GM18499 (cell line): Measurements from ENCODE around the gene RORC.

Source experiments
- ATAC-seq: cut with Tn5 transposase; IDR thresholded peaks from one replicate; pipeline ENCODE4 v1.9.1; 2021; ENCODE audit warnings: moderate number of reproducible peaks; ENCODE audit not compliant: insufficient read depth, unreplicated experiment

Gene RORC

DNA sequence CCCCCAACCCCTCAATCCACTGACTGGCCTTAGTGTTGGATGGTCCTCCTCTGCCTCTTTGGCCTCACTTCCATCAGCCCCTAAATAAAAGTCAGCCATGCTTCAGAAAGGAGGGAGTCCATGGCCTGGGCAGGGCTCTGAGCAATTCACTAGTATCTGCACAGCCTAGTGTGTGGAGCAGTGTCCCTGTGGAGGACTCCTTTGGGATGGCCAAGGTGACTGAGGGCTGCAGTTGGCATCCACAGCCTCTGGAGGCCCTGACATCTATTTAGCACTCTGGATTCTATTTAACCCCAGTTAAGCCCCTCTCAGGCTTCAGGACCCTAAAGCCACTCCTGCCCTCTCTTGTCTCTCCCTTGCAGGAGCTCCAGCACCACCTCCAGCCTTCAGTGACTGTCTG lies 18.3 kb upstream of the RORC start:
- no peak for ATAC-seq

DNA sequence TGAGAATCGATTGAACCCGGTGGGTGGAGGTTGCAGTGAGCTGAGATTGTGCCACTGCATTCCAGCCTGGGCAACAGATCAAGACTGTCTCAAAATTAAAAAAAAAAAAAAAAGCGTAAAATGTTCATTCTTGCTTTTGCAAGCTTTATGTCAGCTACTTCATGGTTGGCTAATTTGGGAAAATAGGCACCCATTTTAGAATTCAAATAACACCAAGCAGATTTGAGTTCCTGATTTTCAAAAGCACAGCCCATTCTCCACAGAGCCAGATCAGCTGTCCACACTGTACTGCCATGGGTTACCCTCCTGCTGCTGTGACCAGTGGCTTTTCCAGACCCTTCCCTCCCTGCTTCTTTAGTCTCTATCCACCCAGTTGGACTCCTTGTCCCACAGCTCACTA lies 17.5 kb upstream of the RORC start:
- ATAC-seq = no peak

DNA sequence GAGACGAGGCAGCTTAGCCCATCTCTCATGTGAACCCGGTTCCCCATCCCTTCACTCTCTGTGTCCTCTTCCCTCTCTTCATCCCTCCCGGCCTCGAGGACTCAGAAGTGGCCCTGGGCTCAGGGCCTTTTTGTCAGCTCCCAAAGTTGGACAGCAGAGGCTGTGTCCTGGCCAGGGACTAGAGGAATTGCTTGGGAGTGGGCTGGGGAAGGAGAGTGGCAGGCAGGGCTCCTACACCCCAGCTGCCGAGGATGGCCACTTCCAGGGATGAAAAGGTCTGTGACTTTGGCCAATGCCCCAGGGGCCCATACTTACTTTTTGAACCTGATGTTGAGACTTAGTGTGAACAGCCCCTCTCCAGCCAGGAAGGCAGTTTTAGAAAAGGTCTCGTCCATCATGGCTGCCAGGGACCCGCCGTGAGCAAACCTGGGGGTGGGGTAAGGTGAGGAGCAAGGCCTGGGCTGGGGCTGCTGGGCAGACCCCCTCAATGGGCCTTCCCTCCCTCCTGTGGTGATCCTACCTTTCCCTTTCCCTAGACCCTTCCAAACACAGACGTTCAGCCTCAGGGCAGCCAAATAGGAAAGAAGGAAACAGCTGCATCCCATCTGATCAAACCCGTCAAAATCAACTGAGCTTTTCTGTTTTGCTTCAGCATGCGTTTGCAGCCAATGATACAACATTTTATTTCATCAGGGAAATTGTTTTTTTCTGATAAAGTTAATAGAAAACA lies 16.4 kb upstream of the RORC start:
- ATAC-seq = no peak

GRCh38 chr1:151846686-151847237 lies 15.2 kb upstream of the RORC start:
- ATAC-seq = no peak

DNA sequence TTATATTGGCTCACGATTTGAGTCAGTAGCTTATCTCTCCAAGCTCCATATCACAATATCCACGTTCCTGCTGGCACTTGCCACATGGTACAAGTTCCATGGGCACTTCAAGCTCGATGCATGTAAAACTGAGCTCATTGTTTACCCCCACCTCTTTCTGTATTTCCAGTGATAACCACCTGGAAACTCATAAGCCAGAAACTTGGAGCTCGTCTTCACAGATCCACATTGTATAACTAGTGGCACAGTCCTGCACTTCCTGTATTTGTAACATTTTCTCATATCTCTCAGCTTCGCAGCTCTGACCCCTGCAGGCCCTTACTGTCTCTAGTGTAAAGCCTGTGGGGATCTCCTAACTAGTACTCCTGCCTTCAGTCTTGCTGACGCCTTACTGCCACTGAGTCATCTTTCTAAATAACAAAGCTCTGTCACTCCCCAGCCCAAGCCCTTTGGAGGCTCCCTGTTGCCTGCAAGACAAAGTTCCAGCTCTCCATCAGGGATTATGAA lies 14.5 kb upstream of the RORC start:
- no peak for ATAC-seq

- no peak for ATAC-seq
Measured at GRCh38 chr1:151843398-151843797, 11.8 kb upstream of the RORC start.

- no peak for ATAC-seq
Measured at GRCh38 chr1:151841141-151841540, 9.5 kb upstream of the RORC start.

GRCh38 chr1:151840421-151840820 lies 8.8 kb upstream of the RORC start:
- ATAC-seq = no peak

DNA sequence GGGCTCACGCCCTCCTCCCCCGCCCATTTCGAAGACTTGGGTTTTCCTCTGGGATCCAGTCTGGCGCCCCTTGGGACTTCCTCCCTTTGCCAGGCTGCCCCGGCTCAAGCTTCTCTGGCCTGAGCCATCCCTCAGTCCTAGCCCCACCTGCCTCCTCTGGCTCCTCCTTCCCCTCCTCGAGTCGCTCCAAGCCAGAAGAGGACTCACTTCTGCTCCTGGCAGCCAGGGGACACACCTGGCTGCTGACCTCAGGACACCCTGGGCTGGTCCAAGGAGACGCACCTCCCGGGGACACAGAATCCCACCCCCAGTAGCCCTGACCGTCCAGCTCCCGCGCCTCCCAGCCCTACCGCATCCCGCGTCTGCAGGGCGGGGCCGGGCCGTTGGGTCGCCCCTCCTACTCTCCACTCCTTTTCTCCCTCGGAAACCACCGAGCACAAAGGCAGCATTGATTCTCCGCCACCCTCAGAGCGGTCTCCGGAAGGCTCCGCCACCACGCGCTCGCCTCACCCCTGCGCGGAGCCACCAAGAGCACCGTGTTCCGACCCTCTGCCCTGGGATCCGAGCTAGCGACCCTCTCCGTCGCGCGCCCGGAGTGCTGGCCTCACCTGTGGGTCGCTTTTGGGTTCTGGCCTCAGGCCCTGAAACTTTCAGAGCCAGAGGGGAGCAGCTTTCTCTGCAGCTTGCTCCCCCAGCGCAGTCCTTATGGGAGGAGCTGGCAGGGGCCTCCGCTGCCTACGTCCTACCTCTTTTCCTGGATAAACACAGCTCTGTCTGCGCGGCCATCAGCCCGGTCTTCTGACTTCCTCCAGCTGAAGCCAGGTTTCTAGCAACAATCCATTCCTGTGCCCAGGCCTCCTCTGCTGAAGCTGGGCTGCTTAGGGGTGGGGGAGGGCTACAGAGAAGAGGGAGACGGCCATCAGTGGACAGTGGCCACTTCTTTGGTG lies 8.1 kb upstream of the RORC start, which contains the start of gene C2CD4D:
TSS of gene C2CD4D (minus strand) at position 364 of the 947 bp plus-strand sequence. CDS start 831 bp downstream, outside the sequence.
- no peak for ATAC-seq

DNA sequence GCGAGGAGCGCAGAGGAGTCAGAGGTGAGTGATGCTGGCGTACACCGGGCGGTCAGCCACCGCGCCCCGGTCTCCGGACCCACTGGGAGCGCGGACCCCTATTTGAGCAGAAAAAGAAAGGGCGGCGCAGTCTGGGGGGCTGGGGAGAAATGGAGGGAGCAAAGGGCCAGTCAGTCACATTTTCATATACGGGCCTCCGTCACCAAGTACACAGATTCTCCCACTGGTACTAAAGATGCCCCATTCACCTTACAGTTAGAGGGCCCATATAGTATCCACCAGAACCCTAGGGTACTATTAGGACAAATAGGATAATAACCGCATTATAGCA lies 7.4 kb upstream of the RORC start:
- no peak for ATAC-seq

GRCh38 chr1:151838222-151839081 lies 6.8 kb upstream of the RORC start:
- ATAC-seq = no peak

DNA sequence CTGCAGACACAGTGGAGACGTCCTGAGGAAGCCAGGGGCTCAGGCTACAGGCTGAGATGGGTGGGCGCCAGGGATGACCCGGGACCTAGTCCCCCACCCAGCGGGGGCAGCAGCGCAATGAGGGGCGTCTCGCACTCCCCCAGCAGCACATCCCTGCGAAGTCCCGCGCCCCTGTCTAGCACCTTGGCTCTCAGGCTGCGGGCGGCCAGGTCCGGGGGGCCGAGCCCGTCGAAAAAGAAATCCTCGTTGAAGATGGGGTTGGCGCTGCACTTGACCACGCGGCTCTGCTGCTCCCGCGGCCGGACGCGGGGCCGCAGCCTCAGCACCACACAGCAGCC lies 6.3 kb upstream of the RORC start:
- no peak for ATAC-seq

DNA sequence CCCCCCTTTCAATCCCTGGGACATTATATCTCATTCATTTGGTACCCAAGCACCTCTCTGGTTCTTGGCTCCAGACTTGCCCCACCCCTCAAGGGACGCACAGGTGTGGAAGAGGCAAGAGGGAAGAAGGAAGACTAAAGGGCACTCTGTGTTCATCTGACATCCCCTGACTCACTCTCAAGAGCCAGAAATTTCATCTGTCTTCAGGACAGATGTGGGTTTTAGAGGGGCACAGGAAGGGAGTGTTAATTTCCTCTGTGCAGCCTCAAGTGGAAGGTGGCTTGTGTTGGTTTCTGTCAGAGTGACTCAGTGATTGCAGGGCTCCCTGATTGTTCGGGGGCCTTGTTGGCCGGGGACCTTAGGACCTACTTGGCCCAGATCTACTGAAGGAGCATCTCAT lies 5.6 kb upstream of the RORC start:
- no peak for ATAC-seq

GRCh38 chr1:151835596-151835995 lies 4.0 kb upstream of the RORC start:
- ATAC-seq = no peak

- ATAC-seq = no peak
Measured at GRCh38 chr1:151834239-151834638, 2.6 kb upstream of the RORC start.

GRCh38 chr1:151833172-151833900 lies 1.7 kb upstream of the RORC start:
- ATAC-seq = no peak

GRCh38 chr1:151832318-151832980 lies 847 bp upstream of the RORC start:
- no peak for ATAC-seq

DNA sequence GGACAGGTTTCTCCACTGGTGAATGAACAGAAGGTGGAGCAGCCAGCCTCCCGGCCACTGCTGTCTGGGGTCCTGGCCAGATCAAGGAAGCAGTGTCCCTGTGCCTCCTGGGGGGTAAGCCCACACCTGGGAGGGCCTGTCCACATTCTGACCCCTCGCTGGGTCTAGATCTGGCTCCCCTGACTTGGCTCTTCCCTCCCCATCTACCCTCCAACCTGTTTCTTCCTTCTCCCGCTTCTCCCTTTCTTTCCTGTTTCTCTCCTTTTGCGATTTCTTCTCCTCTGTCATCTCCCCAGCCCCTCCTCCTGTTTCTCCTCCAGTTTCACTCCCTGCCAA lies 378 bp downstream of the RORC start:
- no peak for ATAC-seq

DNA sequence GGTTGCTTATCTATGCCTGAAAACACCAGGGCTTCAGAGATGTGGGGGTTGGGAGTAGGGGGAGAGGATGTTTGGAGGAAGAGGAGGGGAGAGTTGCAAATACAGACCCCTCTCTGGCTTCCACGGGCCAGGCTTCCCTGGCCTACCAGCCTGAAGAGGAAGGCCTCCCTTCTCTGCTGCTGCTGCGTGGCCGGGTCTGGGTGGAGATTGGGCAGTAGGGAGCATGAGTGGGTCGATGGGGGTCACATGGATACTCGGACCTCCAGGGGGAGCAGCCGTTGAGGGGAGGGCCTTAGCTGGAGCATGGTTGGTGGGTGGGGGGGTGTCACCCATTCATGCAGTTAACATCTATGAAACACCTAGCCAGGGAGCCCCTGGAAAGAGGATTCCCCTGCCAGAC lies 1.5 kb downstream of the RORC start:
- ATAC-seq = no peak
